Kasumi-1 (cell line): ENCODE measurements around the gene ATF7.
A peak's percentile ranks its signal among the peaks of the same experiment; 100 is the strongest.
"Not testable (repeated sequence)": the region's sequence is repeated elsewhere in the genome, so short reads cannot be mapped to it uniquely, and the experiment has no call there.

ENCODE experiments used
- DNase-seq, 2 experiments: peaks; one replicate each; lab custom pipeline; 2025; lab: John Stamatoyannopoulos, UW

The ATF7 gene

DNA sequence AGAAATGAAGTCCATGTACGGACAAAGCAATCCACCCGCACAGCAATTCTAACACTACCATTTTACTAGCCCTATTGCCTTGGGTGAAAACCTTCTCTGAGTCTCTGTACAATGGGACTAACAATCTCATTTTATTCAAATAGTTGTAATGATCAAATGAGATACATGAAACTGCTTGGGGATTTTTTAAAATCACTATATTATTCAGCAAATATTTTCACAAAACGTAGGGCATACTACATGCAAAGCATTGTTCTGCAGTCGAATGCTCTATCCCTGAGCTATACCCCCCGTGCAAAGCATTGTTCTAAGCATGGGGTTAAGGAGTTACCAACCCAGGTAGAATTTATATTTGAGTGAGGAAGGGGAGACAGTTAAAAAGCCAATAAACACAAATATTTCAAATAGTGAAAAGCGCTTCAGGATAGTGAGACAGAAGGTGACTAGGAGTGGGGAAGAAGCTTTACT lies 554 bp upstream of the ATF7 start:
- peak; percentile 32 to 41 for DNase-seq

DNA sequence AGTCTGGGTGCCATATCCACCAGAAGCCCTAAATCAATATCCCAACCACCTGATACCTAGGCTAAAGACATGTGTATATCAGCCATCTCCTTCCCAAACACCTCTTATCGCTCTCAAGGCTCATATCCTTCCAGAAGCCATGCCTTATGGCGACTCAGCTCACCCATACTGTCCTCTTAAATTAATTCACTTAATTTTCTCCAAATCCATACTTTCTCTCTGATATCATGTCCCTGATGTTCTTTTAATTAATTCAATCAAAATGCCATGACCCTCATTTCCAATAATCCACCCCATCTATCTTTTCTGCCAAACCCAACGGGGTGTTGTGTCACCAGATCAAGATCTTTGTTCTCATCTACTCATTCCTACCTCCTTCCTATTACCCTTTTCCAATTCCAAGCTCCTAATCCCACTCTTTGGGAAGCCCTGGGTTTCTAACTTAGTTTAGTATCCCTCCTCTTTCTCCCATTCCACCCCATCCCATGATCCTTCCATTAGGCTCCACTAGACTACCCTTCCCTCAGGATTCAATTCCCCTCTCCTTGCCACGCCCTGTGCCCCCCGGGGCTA lies 723 bp downstream of the ATF7 start:
- no peak for DNase-seq

- no peak for DNase-seq
These were observed 1.2 kb downstream of the ATF7 start for GRCh38 chr12:53624956-53625355.

- no peak for DNase-seq
These were observed 1.7 kb downstream of the ATF7 start for GRCh38 chr12:53624458-53624857.

GRCh38 chr12:53623548-53624385 lies 2.4 kb downstream of the ATF7 start:
- DNase-seq: peak; percentile 36 to 43

GRCh38 chr12:53622724-53623123 lies 3.5 kb downstream of the ATF7 start:
- no peak for DNase-seq

DNA sequence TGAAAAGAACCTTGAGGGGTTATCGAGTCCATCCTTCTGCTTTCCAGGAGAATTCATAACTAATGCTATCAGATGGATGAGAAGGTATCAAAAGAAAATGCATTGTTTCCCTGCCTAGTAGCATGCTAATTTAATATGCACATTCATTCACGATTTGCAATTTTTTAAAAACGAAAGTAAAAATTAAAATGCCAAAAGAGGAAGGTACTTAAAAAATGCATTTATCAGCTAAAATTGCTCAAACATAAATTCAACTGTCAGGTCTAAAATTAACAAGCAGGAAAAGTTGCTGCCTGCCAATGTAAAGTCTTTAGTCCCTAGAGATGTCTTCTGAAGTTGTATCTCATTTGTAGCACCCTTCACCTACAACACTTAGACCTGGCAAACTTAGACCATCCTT lies 7.9 kb downstream of the ATF7 start:
- peak; percentile 23 to 34 for DNase-seq

- no peak for DNase-seq
These were observed 8.5 kb downstream of the ATF7 start for GRCh38 chr12:53617700-53618099.

GRCh38 chr12:53616950-53617349 lies 9.2 kb downstream of the ATF7 start:
- DNase-seq: peak in 1 of 2 experiments; percentile 20

DNA sequence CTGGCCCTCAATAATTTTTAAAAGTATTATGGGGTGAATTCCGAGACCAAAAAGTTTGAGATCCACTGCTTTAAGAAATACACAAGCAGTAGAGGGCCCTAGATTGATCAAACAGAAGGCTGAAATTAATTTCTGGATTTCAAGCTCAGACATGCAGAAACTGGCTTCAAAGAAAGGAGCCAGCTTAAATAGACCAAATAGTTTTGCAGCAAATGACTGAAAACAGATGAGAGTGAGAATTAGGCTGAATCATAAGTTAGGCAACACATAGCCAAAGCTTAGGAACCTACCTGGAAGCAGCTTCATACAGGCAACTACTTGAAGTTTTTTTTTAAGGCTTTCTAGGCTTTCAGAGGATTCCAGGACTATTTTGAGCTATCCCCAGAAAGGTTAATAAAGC lies 12.4 kb downstream of the ATF7 start:
- DNase-seq: no peak

GRCh38 chr12:53612978-53613377 lies 13.2 kb downstream of the ATF7 start:
- no peak for DNase-seq

DNA sequence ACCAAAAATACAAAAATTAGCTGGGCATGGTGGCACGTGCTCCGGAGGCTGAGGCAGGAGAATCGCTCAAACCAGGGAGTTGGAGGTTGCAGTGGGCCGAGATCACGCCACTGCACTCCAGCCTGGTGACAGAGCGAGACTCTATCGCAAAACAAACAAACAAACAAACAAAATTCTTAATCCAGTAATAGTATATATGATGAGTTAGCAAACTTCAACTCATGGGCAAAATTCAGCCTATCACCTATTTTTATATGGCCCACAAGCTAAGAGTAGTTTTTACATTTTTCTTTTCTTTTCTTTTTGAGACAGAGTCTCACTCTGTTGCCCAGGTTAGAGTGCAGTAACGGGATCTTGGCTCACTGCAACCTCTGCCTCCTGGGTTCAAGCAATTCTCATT lies 14.9 kb downstream of the ATF7 start:
- DNase-seq: no peak

DNA sequence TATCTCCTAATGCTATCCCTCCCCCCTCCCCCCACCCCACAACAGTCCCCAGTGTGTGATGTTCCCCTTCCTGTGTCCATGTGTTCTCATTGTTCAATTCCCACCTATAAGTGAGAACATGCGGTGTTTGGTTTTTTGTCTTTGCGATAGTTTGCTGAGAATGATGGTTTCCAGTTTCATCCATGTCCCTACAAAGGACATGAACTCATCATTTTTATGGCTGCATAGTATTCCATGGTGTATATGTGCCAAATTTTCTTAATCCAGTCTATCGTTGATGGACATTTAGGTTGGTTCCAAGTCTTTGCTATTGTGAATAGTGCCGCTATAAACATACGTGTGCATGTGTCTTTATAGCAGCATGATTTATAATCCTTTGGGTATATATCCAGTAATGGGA lies 19.5 kb downstream of the ATF7 start:
- DNase-seq: not testable (repeated sequence)

DNA sequence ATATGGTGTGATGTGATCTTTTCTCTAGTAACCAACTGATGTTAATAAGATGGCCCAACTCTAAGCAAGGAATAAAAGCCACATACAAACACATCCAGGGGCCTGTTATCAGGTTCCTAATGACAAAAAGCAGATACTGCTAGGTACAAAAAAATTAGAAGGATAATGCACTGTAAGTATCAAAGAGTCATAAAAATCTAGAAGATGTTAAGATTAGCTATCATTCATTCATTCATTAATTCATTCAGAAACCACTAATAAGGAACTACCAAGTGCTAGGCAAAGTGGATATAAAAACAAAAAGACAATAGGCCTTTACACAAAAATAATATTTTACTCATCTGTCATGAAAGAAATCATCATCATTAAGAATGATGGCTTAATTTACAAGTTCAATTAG lies 21.6 kb downstream of the ATF7 start:
- DNase-seq: no peak

DNA sequence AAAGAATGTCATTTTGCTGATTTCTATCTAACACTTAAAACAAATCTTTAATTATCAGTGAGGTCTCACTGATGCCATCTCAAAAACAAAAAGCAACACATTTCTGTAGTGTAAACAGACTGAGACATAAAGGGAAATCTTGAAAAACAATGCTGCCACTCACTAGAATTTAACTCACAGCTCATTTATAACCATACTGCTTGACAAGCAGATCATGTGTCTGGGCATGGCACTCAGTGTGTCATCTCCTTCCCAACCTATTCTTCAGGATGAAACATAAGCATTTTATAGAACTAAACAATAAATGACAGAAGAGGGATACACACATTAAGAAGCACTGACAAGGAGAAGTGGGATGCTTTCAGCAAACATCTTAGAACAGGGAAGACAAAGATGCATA lies 22.4 kb downstream of the ATF7 start:
- DNase-seq: no peak

DNA sequence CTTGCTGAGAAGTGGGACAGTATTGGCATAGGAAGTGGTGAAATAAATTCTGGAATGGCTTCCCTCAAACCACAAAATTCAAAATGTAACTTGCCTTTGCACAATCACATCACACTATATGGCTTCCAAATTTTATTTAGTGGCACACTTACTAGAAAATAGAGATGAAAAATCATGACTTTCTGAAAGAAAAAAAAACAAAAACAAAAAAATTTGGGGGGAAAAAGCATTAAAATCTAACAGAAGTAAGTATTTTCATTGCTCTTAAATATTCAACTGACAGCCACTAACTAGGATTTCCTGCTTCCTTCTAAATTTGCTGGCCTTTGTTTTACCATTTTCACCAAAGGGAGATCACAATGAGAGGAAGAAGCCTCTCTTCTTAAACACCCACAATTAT lies 23.0 kb downstream of the ATF7 start:
- no peak for DNase-seq

DNA sequence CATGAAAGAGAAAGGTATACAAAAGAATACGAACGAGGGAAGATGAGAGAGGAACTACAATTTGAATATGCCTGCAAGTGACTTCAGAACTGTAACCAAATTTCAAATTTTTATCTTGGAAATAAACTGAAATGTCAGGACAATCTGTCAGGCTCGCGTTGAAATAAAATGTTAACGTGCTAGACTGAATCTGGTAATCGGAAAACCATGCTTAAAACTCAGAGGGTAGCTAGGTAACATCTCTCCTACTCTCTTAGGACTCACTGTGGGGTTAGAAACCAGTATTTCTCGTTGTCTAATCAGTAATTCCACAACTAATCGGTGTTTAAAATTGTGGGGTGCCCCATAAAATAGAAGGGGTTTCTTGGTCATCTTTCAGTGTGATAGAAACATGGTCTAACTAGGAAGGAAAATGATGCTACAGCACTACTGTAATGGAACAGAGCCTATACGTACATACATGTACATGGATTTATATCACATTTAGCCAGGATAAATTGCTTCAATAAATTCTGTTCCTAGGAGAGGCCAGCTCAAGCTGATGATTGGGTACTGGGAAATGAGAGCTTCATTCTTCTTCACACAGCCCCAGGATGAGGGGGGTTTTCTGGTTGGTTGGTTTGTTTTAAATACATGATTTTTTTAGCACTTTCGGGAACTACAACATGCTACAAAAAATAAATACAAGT lies 23.9 kb downstream of the ATF7 start:
- no peak for DNase-seq

DNA sequence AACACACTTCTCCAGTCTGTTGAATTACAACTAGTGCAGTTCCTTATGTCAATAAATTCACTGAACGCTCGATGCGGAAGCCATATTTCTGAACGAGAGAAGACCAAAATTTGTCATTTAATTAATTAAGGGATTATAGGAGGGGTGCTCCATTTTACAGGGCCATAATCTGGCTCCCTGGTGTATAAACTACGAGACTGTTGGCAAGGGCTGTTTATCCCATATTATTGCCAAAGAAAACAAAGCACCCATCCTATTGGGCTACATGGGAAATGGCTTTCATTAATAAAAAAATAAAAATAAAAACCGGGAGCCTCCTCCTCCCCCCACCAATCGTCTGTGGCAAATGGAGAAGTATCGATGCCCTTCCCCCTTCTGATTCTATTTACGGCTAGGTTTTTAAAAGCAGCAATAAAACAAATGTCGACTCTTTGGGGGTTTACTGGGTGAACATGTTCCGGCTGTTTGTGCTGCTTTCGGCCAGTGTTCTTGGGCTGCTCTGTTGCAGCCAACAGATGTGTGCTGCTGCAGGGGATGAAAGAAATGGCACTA lies 24.8 kb downstream of the ATF7 start:
- DNase-seq: no peak

GRCh38 chr12:53600490-53601295 lies 25.5 kb downstream of the ATF7 start:
- no peak for DNase-seq

GRCh38 chr12:53599579-53599978 lies 26.6 kb downstream of the ATF7 start:
- peak in 1 of 2 experiments; percentile 27 for DNase-seq

DNA sequence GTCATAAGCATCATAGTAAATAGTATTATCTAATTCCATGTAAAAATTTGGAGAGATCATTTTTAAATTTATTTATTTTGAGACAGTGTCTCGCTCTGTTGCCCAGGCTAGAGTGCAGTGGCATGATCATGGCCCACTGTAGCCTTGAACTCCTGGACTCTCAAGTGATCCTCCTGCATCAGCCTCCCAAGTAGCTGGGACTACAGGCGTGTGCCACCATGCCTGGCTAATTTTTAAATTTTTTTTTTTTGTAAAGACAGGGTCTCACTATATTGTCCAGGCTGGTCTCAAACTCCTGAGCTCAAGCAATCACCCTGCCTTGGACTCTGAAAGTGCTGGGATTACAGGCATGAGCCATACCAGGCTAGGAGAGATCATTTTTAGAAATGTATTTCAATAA lies 27.2 kb downstream of the ATF7 start:
- not testable (repeated sequence) for DNase-seq

DNA sequence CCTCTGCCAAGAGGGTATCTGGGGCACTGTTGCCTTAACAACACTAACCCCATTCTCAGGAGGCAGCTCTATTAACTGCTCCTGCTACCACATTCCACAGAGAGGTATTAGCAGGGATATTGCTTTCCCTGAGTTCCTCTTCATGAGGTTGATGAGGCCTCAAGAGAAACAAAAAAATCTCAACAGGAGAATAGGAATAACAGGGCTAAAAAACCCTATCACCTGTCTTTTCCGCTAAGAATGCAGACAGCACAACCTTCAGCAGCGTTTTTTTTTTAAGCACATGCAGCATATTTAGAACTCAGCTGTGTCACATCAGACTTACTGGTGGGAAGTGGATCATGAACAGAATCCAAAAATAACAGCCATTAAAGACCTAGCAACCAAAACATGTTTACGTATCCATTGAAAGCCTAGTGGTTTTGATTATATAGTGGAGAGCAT lies 29.2 kb downstream of the ATF7 start:
- no peak for DNase-seq
